H1 (cell line): ENCODE data around the gene RGS14. TPM values are rescaled to one million over a fixed set of nuclear protein-coding genes. Genes with fewer than 3 reads are reported as not detected.
A peak's percentile ranks its signal among the peaks of the same experiment; 100 is the strongest.

Experiments used
- CTCF ChIA-PET: fragments of 300-600 bp; sonication (Branson Sonifier 250); formaldehyde crosslinking; loops from one replicate; lab custom pipeline; 2021; ENCODE audit not compliant: partially characterized antibody; lab: Charles Lee
- POLR2A ChIA-PET: fragments of 300-600 bp; sonication (Branson Sonifier 250); formaldehyde crosslinking; loops from one replicate; lab custom pipeline; 2021; ENCODE audit warnings: inconsistent platforms; ENCODE audit not compliant: partially characterized antibody; lab: Charles Lee
- DNase-seq, 2 experiments: peaks; one replicate each; pipeline versions ENCODE4 v3.0.0 to v3.0.0-alpha.2; 2010 to 2022; ENCODE audit warnings: low spot score in 2 of 2, low read depth in 1 of 2, mixed read lengths in 1 of 2
- FAIRE-seq: peaks from 2 replicates; lab custom pipeline; 2011; peaks lifted over from hg19 to GRCh38; lab: Jason Lieb, UNC
- H2AFZ ChIP-seq: 2 replicates; pipeline ENCODE4 v1.8.1; 2012; ENCODE audit warnings: low read length, inconsistent platforms
- H2AK5ac ChIP-seq: 2 replicates; pipeline ENCODE4 v1.6.1; 2013; ENCODE audit warnings: low read depth, low read length
- H2BK120ac ChIP-seq: replicated peaks from 2 replicates; pipeline ENCODE3; 2013; ENCODE audit warnings: low read depth, low read length, inconsistent platforms
- H2BK12ac ChIP-seq: 2 replicates; pipeline ENCODE4 v1.6.1; 2013; ENCODE audit warnings: low read depth, low read length
- H2BK15ac ChIP-seq: 2 replicates; pipeline ENCODE4 v1.6.1; 2013; ENCODE audit warnings: low read length
- H2BK20ac ChIP-seq: 2 replicates; pipeline ENCODE4 v1.6.1; 2013; ENCODE audit warnings: low read length
- H2BK5ac ChIP-seq: 2 replicates; pipeline ENCODE4 v1.6.1; 2013; ENCODE audit warnings: low read depth, low read length
- H3K14ac ChIP-seq: 2 replicates; pipeline ENCODE4 v1.6.1; 2013; ENCODE audit warnings: inconsistent platforms; ENCODE audit not compliant: insufficient read length
- H3K18ac ChIP-seq: 2 replicates; pipeline ENCODE4 v1.6.1; 2013; ENCODE audit warnings: low read length; ENCODE audit errors: extremely low read depth
- H3K23ac ChIP-seq: 2 replicates; pipeline ENCODE4 v1.6.1; 2013; ENCODE audit warnings: inconsistent platforms; ENCODE audit not compliant: insufficient read length
- H3K23me2 ChIP-seq: 2 replicates; pipeline ENCODE4 v1.6.1; 2013; ENCODE audit warnings: low read depth, low read length
- H3K27ac ChIP-seq: 2 replicates; pipeline ENCODE4 v1.6.1; 2011; ENCODE audit warnings: low read depth, low read length, inconsistent platforms
- H3K27me3 ChIP-seq, 4 experiments: replicated peaks in 1 of 4; 1 replicate in 1 of 4; 2 replicates in 3 of 4; pipeline versions ENCODE4 v1.6.1 to v1.8.1; 2011 to 2013; ENCODE audit warnings: low read length in 3 of 4, mild to moderate bottlenecking in 3 of 4, inconsistent platforms in 2 of 4, mixed read lengths in 2 of 4, moderate library complexity in 1 of 4; ENCODE audit not compliant: control insufficient read depth in 3 of 4, insufficient read depth in 3 of 4; ENCODE audit errors: extremely low read depth in 1 of 4
- H3K36me3 ChIP-seq, 4 experiments: 2 replicates each; pipeline versions ENCODE4 v1.6.1 to v1.8.1; 2011 to 2013; ENCODE audit warnings: mild to moderate bottlenecking in 4 of 4, low read length in 3 of 4, moderate library complexity in 2 of 4, control low read depth in 1 of 4, inconsistent platforms in 1 of 4; ENCODE audit not compliant: insufficient read depth in 4 of 4, control insufficient read depth in 2 of 4
- H3K4ac ChIP-seq: replicated peaks from 2 replicates; pipeline ENCODE3; 2013; ENCODE audit warnings: low read length, low read depth, mixed read lengths, inconsistent platforms; ENCODE audit not compliant: insufficient read length
- H3K4me1 ChIP-seq, 4 experiments: replicated peaks in 1 of 4; 1 replicate in 1 of 4; 2 replicates in 3 of 4; pipeline versions ENCODE4 v1.6.1 to v1.8.1; 2011 to 2013; ENCODE audit warnings: low read length in 3 of 4, inconsistent platforms in 2 of 4, mixed read lengths in 1 of 4; ENCODE audit not compliant: insufficient read depth in 4 of 4, control insufficient read depth in 3 of 4
- H3K4me2 ChIP-seq, 2 experiments: 2 replicates each; pipeline versions ENCODE4 v1.6.1 to v1.8.1; 2011 to 2013; ENCODE audit warnings: low read depth in 2 of 2, low read length in 2 of 2, control low read depth in 1 of 2, inconsistent platforms in 1 of 2, mild to moderate bottlenecking in 1 of 2; ENCODE audit not compliant: insufficient read depth in 1 of 2
- H3K4me3 ChIP-seq, 4 experiments: fragments of 200-600, 300-600 bp in 1 of 4; sonication (generic), shearing (Covaris generic), sonication (Bioruptor Twin) in 1 of 4; 2 replicates each; pipeline versions ENCODE4 v1.5.1 to v1.8.1; 2011 to 2016; ENCODE audit warnings: low read length in 4 of 4, low read depth in 3 of 4, control low read depth in 2 of 4, inconsistent platforms in 2 of 4, mild to moderate bottlenecking in 2 of 4, mixed read lengths in 1 of 4, moderate library complexity in 1 of 4; ENCODE audit not compliant: insufficient read depth in 2 of 4; ENCODE audit errors: extremely low read depth in 1 of 4
- H3K56ac ChIP-seq: replicated peaks from 2 replicates; pipeline ENCODE3; 2013; ENCODE audit warnings: low read depth, mild to moderate bottlenecking, mixed read lengths, low read length, inconsistent platforms; ENCODE audit not compliant: insufficient read length
- H3K79me1 ChIP-seq: 2 replicates; pipeline ENCODE4 v1.6.1; 2013; ENCODE audit warnings: low read depth, low read length, control low read depth
- H3K79me2 ChIP-seq, 2 experiments: 2 replicates each; pipeline versions ENCODE4 v1.6.1 to v1.8.1; 2012 to 2013; ENCODE audit warnings: low read length in 2 of 2, mild to moderate bottlenecking in 2 of 2, inconsistent platforms in 1 of 2; ENCODE audit not compliant: insufficient read depth in 2 of 2, control insufficient read depth in 1 of 2
- H3K9ac ChIP-seq, 4 experiments: replicated peaks in 1 of 4; 1 replicate in 1 of 4; 2 replicates in 3 of 4; pipeline versions ENCODE4 v1.6.1 to v1.8.1; 2011 to 2013; ENCODE audit warnings: low read depth in 3 of 4, low read length in 3 of 4, control low read depth in 2 of 4, mild to moderate bottlenecking in 2 of 4, moderate library complexity in 2 of 4, inconsistent platforms in 1 of 4; ENCODE audit errors: extremely low read depth in 1 of 4
- H3K9me3 ChIP-seq, 2 experiments: 2 replicates each; pipeline versions ENCODE4 v1.6.1 to v1.8.1; 2012 to 2013; ENCODE audit warnings: mild to moderate bottlenecking in 2 of 2, moderate library complexity in 2 of 2, control low read depth in 1 of 2, inconsistent platforms in 1 of 2, low read depth in 1 of 2, low read length in 1 of 2, mixed read lengths in 1 of 2; ENCODE audit not compliant: insufficient read depth in 2 of 2
- H4K20me1 ChIP-seq, 2 experiments: replicated peaks in 1 of 2; 2 replicates each; pipeline versions ENCODE3 to v1.8.1; 2011 to 2013; ENCODE audit warnings: inconsistent platforms in 2 of 2, low read length in 2 of 2, mild to moderate bottlenecking in 1 of 2; ENCODE audit not compliant: insufficient read depth in 2 of 2, control insufficient read depth in 1 of 2
- H4K5ac ChIP-seq: 2 replicates; pipeline ENCODE4 v1.6.1; 2013; ENCODE audit warnings: low read length, low read depth, mixed read lengths, inconsistent platforms; ENCODE audit not compliant: insufficient read length
- H4K8ac ChIP-seq: 2 replicates; pipeline ENCODE4 v1.8.0; 2013; ENCODE audit warnings: mild to moderate bottlenecking, moderate library complexity, low read length, inconsistent platforms; ENCODE audit not compliant: insufficient read depth; ENCODE audit errors: extremely low read depth
- H4K91ac ChIP-seq: replicated peaks from 2 replicates; pipeline ENCODE3; 2013; ENCODE audit warnings: low read length, mixed read lengths, inconsistent platforms; ENCODE audit not compliant: insufficient read length
- BCL11A ChIP-seq, 2 experiments: IDR thresholded peaks; one replicate each; pipeline ENCODE4 v1.6.1; 2011; ENCODE audit warnings: low read depth in 2 of 2, low read length in 2 of 2, mild to moderate bottlenecking in 2 of 2
- KDM1A ChIP-seq: fragments of 200-600, 300-600 bp; sonication (generic); IDR thresholded peaks from 2 replicates; pipeline ENCODE4 v1.7.1; 2016; ENCODE audit warnings: mild to moderate bottlenecking, low read length, borderline replicate concordance
- KDM4A ChIP-seq: IDR thresholded peaks from one replicate; pipeline ENCODE4 v1.7.1; 2012; ENCODE audit warnings: low read depth, mild to moderate bottlenecking, moderate library complexity, low read length, inconsistent platforms; ENCODE audit not compliant: severe bottlenecking
- SUZ12 ChIP-seq: fragments of 200-600 bp; sonication (generic); IDR thresholded peaks from 2 replicates; pipeline ENCODE4 v1.6.1; 2012; ENCODE audit warnings: mild to moderate bottlenecking, inconsistent platforms, low read length, moderate library complexity, mixed read lengths
- USF2 ChIP-seq: IDR thresholded peaks from 2 replicates; pipeline ENCODE4 v1.6.1; 2011; ENCODE audit warnings: low read length, improper control_type of control experiment
- WGBS, 2 experiments: shearing (Covaris generic) in 1 of 2; methylation state at CpG; one replicate each; pipeline versions ENCODE4 v1.1.6 to v1.1.7; 2013 to 2015; ENCODE audit warnings: low lambda C conversion rate in 2 of 2, mixed read lengths in 2 of 2, inconsistent platforms in 1 of 2, low coverage in 1 of 2, missing lambda C conversion rate in 1 of 2; ENCODE audit not compliant: insufficient replicate concordance in 2 of 2, insufficient coverage in 1 of 2, insufficient read length in 1 of 2; ENCODE audit errors: extremely low coverage in 1 of 2, missing lambda C conversion rate in 1 of 2; 5-methylcytosine and 5-hydroxymethylcytosine counted together
- polyA plus RNA-seq, 7 experiments: library from polyadenylated mRNA; depleted of rRNA in 3 of 7; stranded (reverse) in 5 of 7; unstranded in 2 of 7; fragments of >200 nt in 5 of 7; fragments of 200-250 nt in 2 of 7; gene quantifications; 1 replicate in 5 of 7; 2 replicates in 1 of 7; 4 replicates in 1 of 7; pipeline versions ENCODE4 v1.2.1 to v1.2.3, GENCODE V29; 2011 to 2013; ENCODE audit warnings: missing spikeins in 2 of 7, mixed read lengths in 2 of 7
- total RNA-seq: library from RNA; stranded (reverse); fragmentation: NEBNext Ultra II Directional; extraction: Animal tissue kit (Norgen Biotek cat#: 25700); gene quantifications from 2 replicates; pipeline ENCODE4 v1.2.1, GENCODE V29; 2021

The RGS14 gene
- total and polyA plus RNA-seq, 2 of the 8 experiments (the other 6 are each of a cell fraction or from before 2014, with no cell fraction given), result 24.4 to 46.1 TPM

GRCh38 chr5:177404641-177405179 lies 47.0 kb downstream of the RGS14 start:
- peak overlapping the region; percentile 85; the same call in 1 of the 2 replicates for H2BK12ac ChIP-seq
- H4K91ac ChIP-seq, result peak overlapping the region; percentile 1
- peak overlapping the region; percentile 28; the same call in 1 of the 2 replicates for H2AFZ ChIP-seq
- peak overlapping the region; percentile 36; the same call in 1 of the 2 replicates for H2BK15ac ChIP-seq
- H2BK20ac ChIP-seq, result 0 out of 2 replicates have a peak overlapping the region, but pooled peaks have one; percentile 32
- H3K27me3 ChIP-seq, result peaks cover 22 to 68% (median 43%) of the 10 kb centered on the region in 4 experiments
- no peak overlapping the region for H3K9ac ChIP-seq
- no peak overlapping the region for H3K56ac ChIP-seq
- no peak overlapping the region for H3K27ac ChIP-seq
- peaks cover 0 to 22% (median 14%) of the 10 kb centered on the region in 4 experiments; a peak in 5 of 7 replicates for H3K4me1 ChIP-seq
- H2AK5ac ChIP-seq, result no peak overlapping the region
- H3K23ac ChIP-seq, result no peak overlapping the region
- H3K14ac ChIP-seq, result no peak overlapping the region
- H3K79me2 ChIP-seq, result no peaks in the 10 kb centered on the region
- H3K4me3 ChIP-seq, result peak overlapping the region in 3 of 4 experiments; percentile 40 to 65 (median 55); a peak in 7 of 8 replicates
- WGBS, 2 experiments, result 63% methylated on average over 14 of the region's 16 CpGs; no CpG with 5 or more reads in 1 of the 2 experiments
- CTCF ChIA-PET, result interaction anchor here (0.6 to 10.5 kb wide), 19 partner anchors 11 to 118 kb away, joined by 3 to 343 read pairs (median 14); partner anchors contain the start of genes GRK6, PRR7, RGS14 and SLC34A1
- H3K79me1 ChIP-seq, result no peaks in the 10 kb centered on the region
- H3K36me3 ChIP-seq, result no peaks in the 10 kb centered on the region
- H3K4ac ChIP-seq, result no peak overlapping the region
- no peak overlapping the region for H4K5ac ChIP-seq
- H3K23me2 ChIP-seq, result peaks cover 13% of the 10 kb centered on the region; the same call in 1 of the 2 replicates
- TF ChIP-seq KDM4A (peak; percentile 11), BCL11A (IDR thresholded peaks at IDR 0.05; ENCODE audit: low read depth in 2 of 2, low read length in 2 of 2) (no peak), SUZ12 (0 out of 2 replicates have a peak, but pooled peaks have one; percentile 10), KDM1A (no peak), USF2 (no peak)
- peak overlapping the region; percentile 26; the same call in 1 of the 2 replicates for H2BK5ac ChIP-seq
- H3K18ac ChIP-seq, result peak overlapping the region; percentile 51; the same call in 1 of the 2 replicates
- H4K8ac ChIP-seq, result peak overlapping the region; percentile 19; the same call in 1 of the 2 replicates
- no peak overlapping the region for H2BK120ac ChIP-seq
- no peaks in the 10 kb centered on the region for H4K20me1 ChIP-seq
- POLR2A ChIA-PET, result interaction anchor here (0.9 to 10.8 kb wide), 14 partner anchors 9 to 102 kb away, joined by 3 to 143 read pairs (median 4); partner anchors contain the start of genes GRK6, PRELID1, PRR7 and RAB24
- DNase-seq (no peak), FAIRE-seq (no peak)
- no peaks in the 10 kb centered on the region for H3K9me3 ChIP-seq
- peak overlapping the region; percentile 82 to 93 for H3K4me2 ChIP-seq
